Gastrocnemius medialis (tissue), 4 donors: ENCODE data around the gene SERINC1. TPM values are rescaled to one million over a fixed set of nuclear protein-coding genes. Genes with fewer than 3 reads are reported as not detected.

ENCODE experiments used
- ATAC-seq, 2 donors: fragments of 150-250 bp; one replicate each; pipeline ENCODE4 v1.9.1; 2016
- DNase-seq, 2 donors: peaks; one replicate each; pipeline ENCODE4 v3.0.0-alpha.2; 2019
- H3K27ac ChIP-seq, 4 donors: fragments of 200-600 bp; sonication (generic); 1 replicate in 1 of 4; 2 replicates in 3 of 4; pipeline ENCODE4 v1.5.1; 2016 to 2018; ENCODE audit warnings: mild to moderate bottlenecking in 2 of 4, moderate library complexity in 1 of 4
- H3K27me3 ChIP-seq, 3 donors: fragments of 200-600 bp; sonication (generic) in 2 of 3; 1 replicate in 1 of 3; 2 replicates in 2 of 3; pipeline versions ENCODE4 v1.5.1 to v1.6.0; 2016 to 2019; ENCODE audit warnings: mild to moderate bottlenecking in 1 of 3, moderate library complexity in 1 of 3
- H3K36me3 ChIP-seq, 2 donors: fragments of 200-600 bp; sonication (generic) in 1 of 2; one replicate each; pipeline ENCODE4 v1.5.1; 2017 to 2018
- H3K4me1 ChIP-seq, 2 donors: fragments of 200-600 bp; sonication (generic) in 1 of 2; one replicate each; pipeline ENCODE4 v1.5.1; 2016 to 2017; ENCODE audit warnings: mild to moderate bottlenecking in 2 of 2
- H3K4me3 ChIP-seq, 4 donors: fragments of 200-600 bp; sonication (generic) in 3 of 4; 1 replicate in 1 of 4; 2 replicates in 3 of 4; pipeline ENCODE4 v1.5.1; 2016 to 2019; ENCODE audit warnings: mild to moderate bottlenecking in 2 of 4
- H3K9me3 ChIP-seq, 3 donors: fragments of 200-600 bp; sonication (generic) in 2 of 3; 1 replicate in 1 of 3; 2 replicates in 2 of 3; pipeline ENCODE4 v1.5.1; 2016 to 2019
- POLR2A ChIP-seq, 2 donors: fragments of 450-650 bp; IDR thresholded peaks; one replicate each; pipeline ENCODE4 v1.6.1; 2017; ENCODE audit warnings: antibody characterized with exemption in 2 of 2, mild to moderate bottlenecking in 2 of 2, moderate library complexity in 2 of 2
- in situ Hi-C, 4 donors: fragments of 200-750 bp; cut with MboI; loops; one replicate each; pipeline versions ENCODE4 v1.15.0 to v1.8.0; 2017; ENCODE audit warnings: low sequenced_read_pairs in 4 of 4
- intact Hi-C: fragments of 100-400 bp; cut with DNase I; formaldehyde crosslinking; loops from one replicate; pipeline ENCODE4 v1.15.1; 2023; ENCODE audit warnings: low total_unique reads
- total RNA-seq, 4 donors: library from RNA; depleted of rRNA; stranded (reverse); fragments of >200 nt; gene quantifications; one replicate each; pipeline versions ENCODE4 v1.1.0 to v1.2.3, GENCODE V29; 2016
- TF ChIP-seq, protein P1 (sequence below), 5 experiments: fragments of 450-650 bp in 3 of 5; fragments of 200-600 bp in 2 of 5; sonication (generic) in 2 of 5; IDR thresholded peaks in 4 of 5; conservative IDR thresholded peaks in 1 of 5; 1 replicate in 4 of 5; 2 replicates in 1 of 5; pipeline ENCODE4 v1.5.1; 2016 to 2019; ENCODE audit warnings: antibody characterized with exemption in 5 of 5, mild to moderate bottlenecking in 3 of 5, moderate library complexity in 3 of 5

The SERINC1 gene
- total RNA-seq, 4 donors from 2014 or later: 161 to 273 (median 198) TPM

DNA sequence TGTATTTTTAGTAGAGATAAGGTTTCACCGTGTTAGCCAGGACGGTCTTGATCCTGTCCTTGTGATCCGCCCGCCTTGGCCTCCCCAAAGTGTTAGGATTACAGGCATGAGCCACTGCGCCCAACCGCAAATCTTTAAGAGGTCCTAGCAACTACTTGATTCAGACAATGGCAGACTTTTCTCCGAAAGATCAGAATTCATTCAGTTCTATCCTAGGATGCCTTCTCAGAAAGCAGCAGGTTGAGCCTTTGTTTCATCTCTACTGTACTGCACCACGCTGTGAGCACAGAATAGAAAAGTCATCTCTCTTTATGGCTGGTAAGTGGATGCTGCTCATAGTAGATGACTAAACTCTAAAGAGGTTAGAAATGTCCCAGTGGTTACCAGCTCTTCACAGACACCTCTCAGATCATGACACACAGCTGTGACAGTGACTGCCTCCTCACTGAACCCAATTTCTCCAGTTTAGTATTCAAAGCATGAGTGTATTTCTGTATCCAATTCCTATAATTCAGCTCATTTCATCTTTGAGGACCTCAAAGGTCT is 78.2 kb downstream of the SERINC1 start:
- in situ Hi-C loops (loop anchor here in 1 of 4 donors (25.0 kb wide), 1 partner anchor 94 kb away; no protein-coding TSS in a partner anchor), intact Hi-C loops (no loop called here)
- TF ChIP-seq, protein P1, sequence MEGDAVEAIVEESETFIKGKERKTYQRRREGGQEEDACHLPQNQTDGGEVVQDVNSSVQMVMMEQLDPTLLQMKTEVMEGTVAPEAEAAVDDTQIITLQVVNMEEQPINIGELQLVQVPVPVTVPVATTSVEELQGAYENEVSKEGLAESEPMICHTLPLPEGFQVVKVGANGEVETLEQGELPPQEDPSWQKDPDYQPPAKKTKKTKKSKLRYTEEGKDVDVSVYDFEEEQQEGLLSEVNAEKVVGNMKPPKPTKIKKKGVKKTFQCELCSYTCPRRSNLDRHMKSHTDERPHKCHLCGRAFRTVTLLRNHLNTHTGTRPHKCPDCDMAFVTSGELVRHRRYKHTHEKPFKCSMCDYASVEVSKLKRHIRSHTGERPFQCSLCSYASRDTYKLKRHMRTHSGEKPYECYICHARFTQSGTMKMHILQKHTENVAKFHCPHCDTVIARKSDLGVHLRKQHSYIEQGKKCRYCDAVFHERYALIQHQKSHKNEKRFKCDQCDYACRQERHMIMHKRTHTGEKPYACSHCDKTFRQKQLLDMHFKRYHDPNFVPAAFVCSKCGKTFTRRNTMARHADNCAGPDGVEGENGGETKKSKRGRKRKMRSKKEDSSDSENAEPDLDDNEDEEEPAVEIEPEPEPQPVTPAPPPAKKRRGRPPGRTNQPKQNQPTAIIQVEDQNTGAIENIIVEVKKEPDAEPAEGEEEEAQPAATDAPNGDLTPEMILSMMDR (IDR thresholded peaks at IDR 0.05 in 4 of 5, conservative IDR thresholded peaks at IDR 0.05 in 1 of 5): no peak
- TF ChIP-seq POLR2A (IDR thresholded peaks at IDR 0.05): no peak
- Histone ChIP-seq H3K27me3 (no peaks in the 10 kb centered on the region), H3K27ac (no peak overlapping the region), H3K9me3 (no peaks in the 10 kb centered on the region), H3K4me1 (no peaks in the 10 kb centered on the region), H3K4me3 (no peak overlapping the region), H3K36me3 (no peaks in the 10 kb centered on the region)
- DNase-seq (no peak), ATAC-seq (no peak)

Other genes with a start within 250 kb of the SERINC1 start
- 10 to 100 TPM; 44.2 to 92.1 (median 68.3) TPM for gene HSF2, start 72.2 kb downstream of the SERINC1 start, total RNA-seq
- gene PKIB, start 138.6 kb upstream of the SERINC1 start, total RNA-seq: 1 to 10 TPM in 2 of 4 donors, under 1 TPM in 2; 0.64 to 1.1 (median 0.97) TPM